ENCODE results near the gene N4BP2L2. TPM values are rescaled to one million over a fixed set of nuclear protein-coding genes. Genes with fewer than 3 reads are reported as not detected.

Gene N4BP2L2
- total and polyA plus RNA-seq, 2 of the 8 experiments (the other 6 are each of a cell fraction or from before 2014, with no cell fraction given) = 14.6 to 67.6 TPM

DNA sequence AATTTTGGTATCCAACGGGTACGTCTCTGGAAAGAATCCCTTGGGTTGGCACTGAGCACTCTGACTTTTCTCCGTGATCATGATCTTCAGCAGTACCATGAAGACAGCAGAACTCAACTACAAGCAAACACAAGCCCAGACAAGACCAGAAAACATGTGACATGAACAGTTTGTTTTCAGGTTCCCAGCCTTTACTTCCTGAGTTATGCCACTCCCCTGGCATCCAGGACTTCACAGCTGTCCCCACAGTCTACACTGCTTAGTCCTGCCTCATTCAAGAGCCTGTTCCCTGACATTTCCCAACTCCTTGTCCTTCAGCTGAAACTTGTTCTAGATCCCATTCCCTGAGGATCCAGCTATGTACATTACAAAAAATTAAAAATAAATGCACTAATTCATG lies 105.7 kb downstream of the N4BP2L2 start (continued):
- TF ChIP-seq, protein P1, sequence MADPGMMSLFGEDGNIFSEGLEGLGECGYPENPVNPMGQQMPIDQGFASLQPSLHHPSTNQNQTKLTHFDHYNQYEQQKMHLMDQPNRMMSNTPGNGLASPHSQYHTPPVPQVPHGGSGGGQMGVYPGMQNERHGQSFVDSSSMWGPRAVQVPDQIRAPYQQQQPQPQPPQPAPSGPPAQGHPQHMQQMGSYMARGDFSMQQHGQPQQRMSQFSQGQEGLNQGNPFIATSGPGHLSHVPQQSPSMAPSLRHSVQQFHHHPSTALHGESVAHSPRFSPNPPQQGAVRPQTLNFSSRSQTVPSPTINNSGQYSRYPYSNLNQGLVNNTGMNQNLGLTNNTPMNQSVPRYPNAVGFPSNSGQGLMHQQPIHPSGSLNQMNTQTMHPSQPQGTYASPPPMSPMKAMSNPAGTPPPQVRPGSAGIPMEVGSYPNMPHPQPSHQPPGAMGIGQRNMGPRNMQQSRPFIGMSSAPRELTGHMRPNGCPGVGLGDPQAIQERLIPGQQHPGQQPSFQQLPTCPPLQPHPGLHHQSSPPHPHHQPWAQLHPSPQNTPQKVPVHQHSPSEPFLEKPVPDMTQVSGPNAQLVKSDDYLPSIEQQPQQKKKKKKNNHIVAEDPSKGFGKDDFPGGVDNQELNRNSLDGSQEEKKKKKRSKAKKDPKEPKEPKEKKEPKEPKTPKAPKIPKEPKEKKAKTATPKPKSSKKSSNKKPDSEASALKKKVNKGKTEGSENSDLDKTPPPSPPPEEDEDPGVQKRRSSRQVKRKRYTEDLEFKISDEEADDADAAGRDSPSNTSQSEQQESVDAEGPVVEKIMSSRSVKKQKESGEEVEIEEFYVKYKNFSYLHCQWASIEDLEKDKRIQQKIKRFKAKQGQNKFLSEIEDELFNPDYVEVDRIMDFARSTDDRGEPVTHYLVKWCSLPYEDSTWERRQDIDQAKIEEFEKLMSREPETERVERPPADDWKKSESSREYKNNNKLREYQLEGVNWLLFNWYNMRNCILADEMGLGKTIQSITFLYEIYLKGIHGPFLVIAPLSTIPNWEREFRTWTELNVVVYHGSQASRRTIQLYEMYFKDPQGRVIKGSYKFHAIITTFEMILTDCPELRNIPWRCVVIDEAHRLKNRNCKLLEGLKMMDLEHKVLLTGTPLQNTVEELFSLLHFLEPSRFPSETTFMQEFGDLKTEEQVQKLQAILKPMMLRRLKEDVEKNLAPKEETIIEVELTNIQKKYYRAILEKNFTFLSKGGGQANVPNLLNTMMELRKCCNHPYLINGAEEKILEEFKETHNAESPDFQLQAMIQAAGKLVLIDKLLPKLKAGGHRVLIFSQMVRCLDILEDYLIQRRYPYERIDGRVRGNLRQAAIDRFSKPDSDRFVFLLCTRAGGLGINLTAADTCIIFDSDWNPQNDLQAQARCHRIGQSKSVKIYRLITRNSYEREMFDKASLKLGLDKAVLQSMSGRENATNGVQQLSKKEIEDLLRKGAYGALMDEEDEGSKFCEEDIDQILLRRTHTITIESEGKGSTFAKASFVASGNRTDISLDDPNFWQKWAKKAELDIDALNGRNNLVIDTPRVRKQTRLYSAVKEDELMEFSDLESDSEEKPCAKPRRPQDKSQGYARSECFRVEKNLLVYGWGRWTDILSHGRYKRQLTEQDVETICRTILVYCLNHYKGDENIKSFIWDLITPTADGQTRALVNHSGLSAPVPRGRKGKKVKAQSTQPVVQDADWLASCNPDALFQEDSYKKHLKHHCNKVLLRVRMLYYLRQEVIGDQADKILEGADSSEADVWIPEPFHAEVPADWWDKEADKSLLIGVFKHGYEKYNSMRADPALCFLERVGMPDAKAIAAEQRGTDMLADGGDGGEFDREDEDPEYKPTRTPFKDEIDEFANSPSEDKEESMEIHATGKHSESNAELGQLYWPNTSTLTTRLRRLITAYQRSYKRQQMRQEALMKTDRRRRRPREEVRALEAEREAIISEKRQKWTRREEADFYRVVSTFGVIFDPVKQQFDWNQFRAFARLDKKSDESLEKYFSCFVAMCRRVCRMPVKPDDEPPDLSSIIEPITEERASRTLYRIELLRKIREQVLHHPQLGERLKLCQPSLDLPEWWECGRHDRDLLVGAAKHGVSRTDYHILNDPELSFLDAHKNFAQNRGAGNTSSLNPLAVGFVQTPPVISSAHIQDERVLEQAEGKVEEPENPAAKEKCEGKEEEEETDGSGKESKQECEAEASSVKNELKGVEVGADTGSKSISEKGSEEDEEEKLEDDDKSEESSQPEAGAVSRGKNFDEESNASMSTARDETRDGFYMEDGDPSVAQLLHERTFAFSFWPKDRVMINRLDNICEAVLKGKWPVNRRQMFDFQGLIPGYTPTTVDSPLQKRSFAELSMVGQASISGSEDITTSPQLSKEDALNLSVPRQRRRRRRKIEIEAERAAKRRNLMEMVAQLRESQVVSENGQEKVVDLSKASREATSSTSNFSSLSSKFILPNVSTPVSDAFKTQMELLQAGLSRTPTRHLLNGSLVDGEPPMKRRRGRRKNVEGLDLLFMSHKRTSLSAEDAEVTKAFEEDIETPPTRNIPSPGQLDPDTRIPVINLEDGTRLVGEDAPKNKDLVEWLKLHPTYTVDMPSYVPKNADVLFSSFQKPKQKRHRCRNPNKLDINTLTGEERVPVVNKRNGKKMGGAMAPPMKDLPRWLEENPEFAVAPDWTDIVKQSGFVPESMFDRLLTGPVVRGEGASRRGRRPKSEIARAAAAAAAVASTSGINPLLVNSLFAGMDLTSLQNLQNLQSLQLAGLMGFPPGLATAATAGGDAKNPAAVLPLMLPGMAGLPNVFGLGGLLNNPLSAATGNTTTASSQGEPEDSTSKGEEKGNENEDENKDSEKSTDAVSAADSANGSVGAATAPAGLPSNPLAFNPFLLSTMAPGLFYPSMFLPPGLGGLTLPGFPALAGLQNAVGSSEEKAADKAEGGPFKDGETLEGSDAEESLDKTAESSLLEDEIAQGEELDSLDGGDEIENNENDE (IDR thresholded peaks at IDR 0.05; ENCODE audit: insufficient replicate concordance, low read length) = no peak
- no peak for TF ChIP-seq CEBPB (IDR thresholded peaks at IDR 0.05; ENCODE audit: low read depth, low read length)
- TF ChIP-seq CHD2 (IDR thresholded peaks at IDR 0.05; ENCODE audit: low read length) = no peak
- no peak for TF ChIP-seq NANOG (IDR thresholded peaks at IDR 0.05; ENCODE audit: insufficient read depth, low read depth, low read length, poor library complexity, severe bottlenecking)
- TF ChIP-seq BRCA1 (IDR thresholded peaks at IDR 0.05; ENCODE audit: low read depth, low read length) = no peak
- TF ChIP-seq PHF8 (conservative IDR thresholded peaks at IDR 0.05; ENCODE audit: low read depth, low read length) = no peak
- TF ChIP-seq ATF2 (IDR thresholded peaks at IDR 0.05; ENCODE audit: low read length) = no peak
